K562 (cell line): Measurements from ENCODE around the gene SYNE1. TPM values are rescaled to one million over a fixed set of nuclear protein-coding genes. Genes with fewer than 3 reads are reported as not detected.

Source experiments
- ATAC-seq: fragments of 200-7000 bp; cut with Tn5 transposase; 3 replicates; pipeline ENCODE4 v1.9.1; 2020; ENCODE audit warnings: moderate library complexity
- BruUV-seq: library from RNA; stranded (reverse); fragments of 400-500 nt; replicated peaks from 2 replicates; lab custom pipeline; 2021; lab: Mats Ljungman, UMichigan
- CTCF ChIA-PET: fragments of 300-600 bp; formaldehyde crosslinking; extraction: SDS; loops from one replicate; lab custom pipeline; 2021; ENCODE audit warnings: low intra/inter-chr PET ratio; lab: Yijun Ruan, JAX
- POLR2A ChIA-PET: fragments of 300-600, 350-650 bp; sonication (Branson Sonifier 250); formaldehyde crosslinking; extraction: SDS; loops from one replicate; lab custom pipeline; 2021; ENCODE audit warnings: antibody characterized with exemption, inconsistent platforms; lab: Yijun Ruan, JAX
- DNase-seq, 4 experiments: peaks; one replicate each; pipeline versions ENCODE4 v3.0.0 to v3.0.0-alpha.2; 2011 to 2018; ENCODE audit warnings: low spot score in 3 of 4, mixed read lengths in 3 of 4; ENCODE audit errors: extremely low read depth in 1 of 4
- FAIRE-seq: peaks from 2 replicates; lab custom pipeline; 2011; peaks lifted over from hg19 to GRCh38; lab: Jason Lieb, UNC
- H2AFZ ChIP-seq: 2 replicates; pipeline ENCODE4 v1.6.0; 2011; ENCODE audit warnings: low read depth, low read length, control low read depth, inconsistent platforms
- H3K27ac ChIP-seq: fragments of 200-600 bp; 3 replicates; pipeline ENCODE4 v1.8.0; 2011; ENCODE audit warnings: low read depth, mild to moderate bottlenecking, control low read depth, inconsistent platforms, low read length, moderate library complexity, mixed read lengths; ENCODE audit errors: extremely low read depth
- H3K27me3 ChIP-seq, 2 experiments: fragments of 300-600 bp in 1 of 2; 2 replicates in 1 of 2; 3 replicates in 1 of 2; pipeline versions ENCODE4 v1.6.0 to v1.8.0; 2011; ENCODE audit warnings: inconsistent platforms in 2 of 2, low read length in 2 of 2, mild to moderate bottlenecking in 1 of 2, mixed read lengths in 1 of 2, moderate library complexity in 1 of 2; ENCODE audit not compliant: control insufficient read depth in 2 of 2, insufficient read depth in 2 of 2
- H3K36me3 ChIP-seq: fragments of 300-600 bp; 3 replicates; pipeline ENCODE4 v1.8.0; 2011; ENCODE audit warnings: mild to moderate bottlenecking, low read length, inconsistent platforms; ENCODE audit not compliant: control insufficient read depth, insufficient read depth
- H3K4me1 ChIP-seq, 2 experiments: fragments of 200-600 bp in 1 of 2; replicated peaks in 1 of 2; 2 replicates in 1 of 2; 3 replicates in 1 of 2; pipeline versions ENCODE4 v1.5.1 to v1.8.0; 2011; ENCODE audit warnings: inconsistent platforms in 2 of 2, low read length in 2 of 2, mild to moderate bottlenecking in 1 of 2, mixed read lengths in 1 of 2, moderate library complexity in 1 of 2; ENCODE audit not compliant: control insufficient read depth in 2 of 2, insufficient read depth in 2 of 2
- H3K4me2 ChIP-seq: 2 replicates; pipeline ENCODE4 v1.6.1; 2011; ENCODE audit warnings: low read length, control low read depth, inconsistent platforms, mixed read lengths; ENCODE audit not compliant: insufficient read depth
- H3K4me3 ChIP-seq: fragments of 200-600 bp; sonication (generic), shearing (Covaris generic); 2 replicates; pipeline ENCODE4 v1.5.1; 2016; ENCODE audit warnings: control low read depth, inconsistent platforms
- H3K79me2 ChIP-seq: fragments of 200-600 bp; 3 replicates; pipeline ENCODE4 v1.8.0; 2011; ENCODE audit warnings: low read length, inconsistent platforms; ENCODE audit not compliant: control insufficient read depth, insufficient read depth
- H3K9ac ChIP-seq, 2 experiments: 2 replicates each; pipeline versions ENCODE4 v1.6.0 to v1.6.1; 2011; ENCODE audit warnings: low read depth in 2 of 2, low read length in 2 of 2, control low read depth in 1 of 2, inconsistent platforms in 1 of 2, mild to moderate bottlenecking in 1 of 2, mixed read lengths in 1 of 2; ENCODE audit not compliant: insufficient read depth in 1 of 2
- H3K9me1 ChIP-seq: one replicate; pipeline ENCODE4 v1.6.0; 2011; ENCODE audit warnings: inconsistent platforms, mild to moderate bottlenecking, low read length, moderate library complexity; ENCODE audit not compliant: control insufficient read depth, insufficient read depth
- H3K9me3 ChIP-seq: replicated peaks from 2 replicates; pipeline ENCODE4 v1.5.1; 2011; ENCODE audit warnings: low read depth, low read length, inconsistent platforms; ENCODE audit not compliant: control insufficient read depth, insufficient read depth
- H4K20me1 ChIP-seq: replicated peaks from 2 replicates; pipeline ENCODE4 v1.6.1; 2011; ENCODE audit warnings: low read length, inconsistent platforms, mixed read lengths; ENCODE audit not compliant: control insufficient read depth, insufficient read depth
- ARHGAP35 ChIP-seq: fragments of 450-650 bp; IDR thresholded peaks from 2 replicates; pipeline ENCODE4 v1.6.1; 2018; ENCODE audit not compliant: partially characterized antibody
- WGBS: fragments of 100-300 bp; shearing (Covaris generic); methylation state at CpG from one replicate; pipeline ENCODE4 v1.1.6; 2016; ENCODE audit warnings: low coverage, mixed read lengths; ENCODE audit not compliant: insufficient coverage; ENCODE audit errors: missing lambda C conversion rate; 5-methylcytosine and 5-hydroxymethylcytosine counted together
- in situ Hi-C: fragments of 300-500 bp; cut with MboI; formaldehyde crosslinking; loops from 4 replicates; pipeline ENCODE4 v1.15.0; 2018; ENCODE audit warnings: inconsistent platforms, mixed read lengths
- intact Hi-C: fragments of 100-400 bp; cut with micrococcal nuclease; formaldehyde crosslinking; loops from 2 replicates; pipeline ENCODE4 v1.14.2; 2022
- polyA plus RNA-seq, 8 experiments: library from polyadenylated mRNA; depleted of rRNA in 4 of 8; stranded (reverse) in 5 of 8; unstranded in 3 of 8; fragments of >200 nt; fragmentation: Nextera tagmentation in 2 of 8; fragmentation: Illumina TruSeq in 1 of 8; extraction: Ambion mirVana in 2 of 8; extraction: Trizol in 1 of 8; gene quantifications; 2 replicates each; pipeline versions ENCODE4 v1.2.1 to v1.2.3, GENCODE V29; 2011 to 2014; ENCODE audit warnings: inconsistent platforms in 1 of 8, missing spikeins in 1 of 8
- total RNA-seq, 7 experiments: library from RNA; depleted of rRNA in 6 of 7; stranded (reverse); fragments of >200 nt in 6 of 7; fragmentation: Illumina TruSeq in 2 of 7; extraction: Trizol in 2 of 7; gene quantifications; 2 replicates each; pipeline versions ENCODE4 v1.2.1 to v1.2.3, GENCODE V29; 2011 to 2021; ENCODE audit warnings: low replicate concordance in 1 of 7
- TF ChIP-seq, protein P1 (sequence below): fragments of 200-800 bp; sonication (Bioruptor generic); IDR thresholded peaks from 2 replicates; pipeline ENCODE4 v1.6.1; 2017; ENCODE audit warnings: missing genetic modification characterization, missing compliant biosample characterization
- TF ChIP-seq, protein P2 (sequence below), 2 experiments: fragments of 450-650 bp in 1 of 2; IDR thresholded peaks; 2 replicates each; pipeline ENCODE4 v1.6.1; 2011 to 2017; ENCODE audit warnings: low read depth in 2 of 2, antibody characterized with exemption in 1 of 2, borderline replicate concordance in 1 of 2, low read length in 1 of 2, mild to moderate bottlenecking in 1 of 2, mixed read lengths in 1 of 2; ENCODE audit not compliant: control insufficient read depth in 1 of 2

The SYNE1 gene
- total and polyA plus RNA-seq, 9 of the 15 experiments (the other 6 are each of a cell fraction or from before 2014, with no cell fraction given) = under 0.01 to 0.42 (median 0.08) TPM; not detected in 1

DNA sequence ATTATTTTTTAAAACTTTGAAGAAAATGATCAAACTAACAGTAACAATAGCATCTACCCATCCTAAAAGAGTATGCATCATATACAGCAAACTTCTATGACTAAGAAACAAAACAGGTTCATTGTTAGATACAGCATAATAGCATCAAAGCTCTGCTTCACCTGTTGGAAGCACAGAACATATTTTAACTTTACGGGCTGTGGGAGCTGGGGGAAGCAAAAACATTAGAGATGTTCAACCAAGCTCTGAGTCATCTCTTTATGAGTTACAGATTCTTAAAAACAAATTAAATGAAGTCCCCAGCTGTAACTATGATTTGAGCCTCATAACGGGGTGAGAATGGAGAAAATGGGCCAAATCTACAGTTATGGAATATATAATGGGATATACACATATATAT, 63.4 kb downstream of the SYNE1 start:
- no peak overlapping the region for H2AFZ ChIP-seq
- no peaks in the 10 kb centered on the region for H4K20me1 ChIP-seq
- no peak overlapping the region for H3K9ac ChIP-seq
- no peak overlapping the region for H3K27ac ChIP-seq
- no peaks in the 10 kb centered on the region for H3K79me2 ChIP-seq
- H3K4me3 ChIP-seq = no peak overlapping the region
- no peaks in the 10 kb centered on the region; the same call in 1 of the 2 replicates for H3K9me3 ChIP-seq
- H3K9me1 ChIP-seq = no peaks in the 10 kb centered on the region
- POLR2A ChIA-PET = no interaction called here
- no peak overlapping the region for H3K4me2 ChIP-seq
- FAIRE-seq (no peak), ATAC-seq (no peak), DNase-seq (no peak)
- no peaks in the 10 kb centered on the region for H3K4me1 ChIP-seq
- in situ Hi-C loops = no loop called here
- no peaks in the 10 kb centered on the region for H3K27me3 ChIP-seq
- intact Hi-C loops = no loop called here
- WGBS = 3% methylated on average over 2 of the region's 2 CpGs
- no TSS peak for BruUV-seq
- CTCF ChIA-PET = no interaction called here
- no peaks in the 10 kb centered on the region for H3K36me3 ChIP-seq
- TF ChIP-seq, protein P1, sequence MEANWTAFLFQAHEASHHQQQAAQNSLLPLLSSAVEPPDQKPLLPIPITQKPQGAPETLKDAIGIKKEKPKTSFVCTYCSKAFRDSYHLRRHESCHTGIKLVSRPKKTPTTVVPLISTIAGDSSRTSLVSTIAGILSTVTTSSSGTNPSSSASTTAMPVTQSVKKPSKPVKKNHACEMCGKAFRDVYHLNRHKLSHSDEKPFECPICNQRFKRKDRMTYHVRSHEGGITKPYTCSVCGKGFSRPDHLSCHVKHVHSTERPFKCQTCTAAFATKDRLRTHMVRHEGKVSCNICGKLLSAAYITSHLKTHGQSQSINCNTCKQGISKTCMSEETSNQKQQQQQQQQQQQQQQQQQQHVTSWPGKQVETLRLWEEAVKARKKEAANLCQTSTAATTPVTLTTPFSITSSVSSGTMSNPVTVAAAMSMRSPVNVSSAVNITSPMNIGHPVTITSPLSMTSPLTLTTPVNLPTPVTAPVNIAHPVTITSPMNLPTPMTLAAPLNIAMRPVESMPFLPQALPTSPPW (CRISPR knock-in tag) = no peak

DNA sequence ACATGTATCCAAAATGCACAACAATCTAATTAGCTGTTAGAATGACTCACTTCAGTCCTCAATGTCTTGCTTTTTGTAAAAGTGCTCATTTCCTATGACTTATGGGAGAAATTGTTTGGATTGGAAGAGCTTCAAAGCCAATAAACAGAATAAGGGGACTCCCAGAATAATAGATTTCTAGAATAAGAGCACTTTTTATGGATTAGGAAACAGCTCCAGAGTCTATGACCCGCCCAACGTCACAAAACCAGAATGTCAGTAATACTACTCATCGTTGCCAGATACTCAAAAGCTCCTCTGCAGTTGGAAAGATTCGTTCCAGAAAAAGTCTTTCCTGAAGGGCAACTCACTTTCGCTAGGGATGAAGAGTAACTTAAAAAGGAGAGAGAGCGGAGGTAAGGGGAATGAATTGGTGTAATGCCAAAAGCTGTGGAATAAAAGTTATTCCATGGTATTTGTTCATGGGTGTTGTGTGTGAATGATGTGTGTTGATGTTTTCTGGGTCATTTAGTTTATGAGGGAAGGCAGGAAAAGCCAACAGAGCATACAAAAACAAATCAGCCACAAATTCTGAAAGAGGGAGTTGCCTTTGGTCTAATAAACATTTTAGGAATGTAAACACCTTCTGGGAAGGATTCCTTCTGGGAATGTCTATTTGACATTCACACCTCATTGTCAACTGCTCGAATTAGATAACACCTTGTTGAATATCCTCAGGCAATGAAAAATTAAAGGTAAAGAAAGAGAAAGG, 64.6 kb downstream of the SYNE1 start:
- 2% methylated on average over 7 of the region's 7 CpGs for WGBS
- no peak for TF ChIP-seq ARHGAP35
- TF ChIP-seq, protein P2, sequence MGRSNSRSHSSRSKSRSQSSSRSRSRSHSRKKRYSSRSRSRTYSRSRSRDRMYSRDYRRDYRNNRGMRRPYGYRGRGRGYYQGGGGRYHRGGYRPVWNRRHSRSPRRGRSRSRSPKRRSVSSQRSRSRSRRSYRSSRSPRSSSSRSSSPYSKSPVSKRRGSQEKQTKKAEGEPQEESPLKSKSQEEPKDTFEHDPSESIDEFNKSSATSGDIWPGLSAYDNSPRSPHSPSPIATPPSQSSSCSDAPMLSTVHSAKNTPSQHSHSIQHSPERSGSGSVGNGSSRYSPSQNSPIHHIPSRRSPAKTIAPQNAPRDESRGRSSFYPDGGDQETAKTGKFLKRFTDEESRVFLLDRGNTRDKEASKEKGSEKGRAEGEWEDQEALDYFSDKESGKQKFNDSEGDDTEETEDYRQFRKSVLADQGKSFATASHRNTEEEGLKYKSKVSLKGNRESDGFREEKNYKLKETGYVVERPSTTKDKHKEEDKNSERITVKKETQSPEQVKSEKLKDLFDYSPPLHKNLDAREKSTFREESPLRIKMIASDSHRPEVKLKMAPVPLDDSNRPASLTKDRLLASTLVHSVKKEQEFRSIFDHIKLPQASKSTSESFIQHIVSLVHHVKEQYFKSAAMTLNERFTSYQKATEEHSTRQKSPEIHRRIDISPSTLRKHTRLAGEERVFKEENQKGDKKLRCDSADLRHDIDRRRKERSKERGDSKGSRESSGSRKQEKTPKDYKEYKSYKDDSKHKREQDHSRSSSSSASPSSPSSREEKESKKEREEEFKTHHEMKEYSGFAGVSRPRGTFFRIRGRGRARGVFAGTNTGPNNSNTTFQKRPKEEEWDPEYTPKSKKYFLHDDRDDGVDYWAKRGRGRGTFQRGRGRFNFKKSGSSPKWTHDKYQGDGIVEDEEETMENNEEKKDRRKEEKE (IDR thresholded peaks at IDR 0.05; ENCODE audit: borderline replicate concordance in 1 of 2, control insufficient read depth in 1 of 2, low read depth in 2 of 2, low read length in 1 of 2) = no peak

More for the DNA sequence above, 64.6 kb downstream of the SYNE1 start:
- Histone ChIP-seq H3K4me2 (no peak overlapping the region), H3K79me2 (no peaks in the 10 kb centered on the region), H4K20me1 (no peaks in the 10 kb centered on the region), H3K27me3 (no peaks in the 10 kb centered on the region), H3K9me1 (no peaks in the 10 kb centered on the region), H3K9ac (no peak overlapping the region), H3K4me3 (no peak overlapping the region), H3K4me1 (no peaks in the 10 kb centered on the region), H3K9me3 (no peaks in the 10 kb centered on the region; the same call in 1 of the 2 replicates), H3K27ac (no peak overlapping the region), H2AFZ (no peak overlapping the region), H3K36me3 (no peaks in the 10 kb centered on the region)
- ChIA-PET POLR2A (no interaction called here), CTCF (interaction anchor here (0.7 kb wide), 1 partner anchor 452 kb away, joined by 4 read pairs; no protein-coding TSS in a partner anchor)
- FAIRE-seq (no peak), ATAC-seq (no peak), DNase-seq (no peak)
- no TSS peak for BruUV-seq
- intact Hi-C loops (no loop called here), in situ Hi-C loops (no loop called here)
